C4-2B (cell line): ENCODE data around the gene HOXC11.

Experiments
- CTCF ChIP-seq: fragments of 450-650 bp; conservative IDR thresholded peaks from 2 replicates; pipeline ENCODE4 v1.5.1; 2017; ENCODE audit warnings: mild to moderate bottlenecking
- ZFX ChIP-seq: fragments of 450-650 bp; IDR thresholded peaks from 2 replicates; pipeline ENCODE4 v1.6.1; 2017

- TF ChIP-seq CTCF (no peak), ZFX (no peak)
Observed at GRCh38 chr12:53997204-53998109, 24.5 kb downstream of the HOXC11 start.
